Transverse colon (tissue), 4 donors: Measurements from ENCODE around the gene BCL11B. TPM values are rescaled to one million over a fixed set of nuclear protein-coding genes. Genes with fewer than 3 reads are reported as not detected.

ENCODE experiments used
- DNase-seq: peaks from one replicate; pipeline ENCODE4 v3.0.0-alpha.2; 2019
- H3K27ac ChIP-seq, 4 donors: fragments of 200-600 bp; sonication (generic); 2 replicates each; pipeline ENCODE4 v1.5.1; 2016 to 2018; ENCODE audit warnings: inconsistent platforms in 4 of 4
- H3K27me3 ChIP-seq: fragments of 200-600 bp; sonication (generic); 2 replicates; pipeline ENCODE4 v1.5.1; 2017; ENCODE audit warnings: inconsistent platforms
- H3K36me3 ChIP-seq, 4 donors: fragments of 200-600 bp; sonication (generic); 2 replicates each; pipeline ENCODE4 v1.5.1; 2017 to 2019; ENCODE audit warnings: inconsistent platforms in 4 of 4
- H3K4me1 ChIP-seq, 4 donors: fragments of 200-600 bp; sonication (generic); 2 replicates each; pipeline ENCODE4 v1.5.1; 2017 to 2020; ENCODE audit warnings: inconsistent platforms in 4 of 4
- H3K4me3 ChIP-seq, 4 donors: fragments of 200-600 bp; sonication (generic); 1 replicate in 1 of 4; 2 replicates in 3 of 4; pipeline versions ENCODE4 v1.5.1 to v1.6.1; 2017 to 2019; ENCODE audit warnings: inconsistent platforms in 4 of 4
- H3K9me3 ChIP-seq, 2 donors: fragments of 200-600 bp; sonication (generic); 2 replicates each; pipeline ENCODE4 v1.5.1; 2017 to 2019; ENCODE audit warnings: inconsistent platforms in 2 of 2
- EP300 ChIP-seq: sonication (generic); formaldehyde crosslinking; IDR thresholded peaks from one replicate; pipeline ENCODE4 v1.6.1; 2017; ENCODE audit warnings: antibody characterized with exemption, low read depth
- POLR2A ChIP-seq: fragments of 450-650 bp; IDR thresholded peaks from one replicate; pipeline ENCODE4 v1.6.1; 2016; ENCODE audit warnings: antibody characterized with exemption, mild to moderate bottlenecking, moderate library complexity
- POLR2AphosphoS5 ChIP-seq, 3 donors: sonication (generic); formaldehyde crosslinking; IDR thresholded peaks; one replicate each; pipeline ENCODE4 v1.6.1; 2016; ENCODE audit warnings: antibody characterized with exemption in 3 of 3
- WGBS, 2 donors: methylation state at CpG; one replicate each; pipeline ENCODE4 v1.1.5; 2018; ENCODE audit warnings: low coverage in 1 of 2; 5-methylcytosine and 5-hydroxymethylcytosine counted together
- in situ Hi-C, 4 donors: fragments of 200-750 bp; cut with MboI; loops; one replicate each; pipeline versions ENCODE4 v1.15.0 to v1.15.1; 2017; ENCODE audit warnings: low sequenced_read_pairs in 3 of 4, low pct_ligation_motif_present in 1 of 4, low pct_unique_long_range_greater_than_20kb in 1 of 4
- intact Hi-C: fragments of 100-400 bp; cut with DNase I; formaldehyde crosslinking; loops from one replicate; pipeline ENCODE4 v1.15.1; 2023; ENCODE audit warnings: low total_unique reads
- total RNA-seq, 4 donors: library from RNA; depleted of rRNA; stranded (reverse); fragments of >200 nt; gene quantifications; one replicate each; pipeline ENCODE4 v1.1.0, GENCODE V29; 2016
- TF ChIP-seq, protein P1 (sequence below), 5 experiments: fragments of 200-600 bp in 3 of 5; fragments of 450-650 bp in 2 of 5; sonication (generic) in 3 of 5; IDR thresholded peaks; 1 replicate in 2 of 5; 2 replicates in 3 of 5; pipeline ENCODE4 v1.5.1; 2016 to 2017; ENCODE audit warnings: antibody characterized with exemption in 5 of 5, inconsistent platforms in 3 of 5, mild to moderate bottlenecking in 2 of 5, moderate library complexity in 1 of 5

Gene BCL11B
- total RNA-seq, 4 donors from 2014 or later: 0.37 to 4.8 (median 3.7) TPM

DNA sequence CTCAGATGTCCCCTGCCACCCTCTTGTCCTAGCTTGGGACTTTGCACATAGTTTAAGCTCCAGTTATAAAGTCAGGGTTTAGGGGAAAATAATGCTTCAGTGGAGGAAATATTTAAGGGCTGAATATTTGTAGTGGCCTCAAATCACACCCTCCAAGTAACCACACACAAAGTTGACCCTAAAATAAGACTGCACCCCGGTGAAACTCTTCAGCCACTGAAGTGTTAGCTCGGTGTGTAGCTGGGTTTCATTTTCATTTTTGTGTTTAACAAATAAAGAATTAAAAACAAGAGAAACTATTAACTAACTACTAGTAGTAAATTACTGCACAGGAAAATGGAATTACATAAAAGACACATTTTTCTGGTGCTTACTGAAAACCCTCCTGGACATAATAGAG lies 14.8 kb upstream of the BCL11B start:
- no peak overlapping the region for H3K4me3 ChIP-seq
- no peaks in the 10 kb centered on the region for H3K4me1 ChIP-seq
- no peaks in the 10 kb centered on the region for H3K36me3 ChIP-seq
- in situ Hi-C loops: no loop called here
- intact Hi-C loops: no loop called here
- no peaks in the 10 kb centered on the region for H3K27me3 ChIP-seq
- TF ChIP-seq POLR2A: no peak
- TF ChIP-seq, protein P1, sequence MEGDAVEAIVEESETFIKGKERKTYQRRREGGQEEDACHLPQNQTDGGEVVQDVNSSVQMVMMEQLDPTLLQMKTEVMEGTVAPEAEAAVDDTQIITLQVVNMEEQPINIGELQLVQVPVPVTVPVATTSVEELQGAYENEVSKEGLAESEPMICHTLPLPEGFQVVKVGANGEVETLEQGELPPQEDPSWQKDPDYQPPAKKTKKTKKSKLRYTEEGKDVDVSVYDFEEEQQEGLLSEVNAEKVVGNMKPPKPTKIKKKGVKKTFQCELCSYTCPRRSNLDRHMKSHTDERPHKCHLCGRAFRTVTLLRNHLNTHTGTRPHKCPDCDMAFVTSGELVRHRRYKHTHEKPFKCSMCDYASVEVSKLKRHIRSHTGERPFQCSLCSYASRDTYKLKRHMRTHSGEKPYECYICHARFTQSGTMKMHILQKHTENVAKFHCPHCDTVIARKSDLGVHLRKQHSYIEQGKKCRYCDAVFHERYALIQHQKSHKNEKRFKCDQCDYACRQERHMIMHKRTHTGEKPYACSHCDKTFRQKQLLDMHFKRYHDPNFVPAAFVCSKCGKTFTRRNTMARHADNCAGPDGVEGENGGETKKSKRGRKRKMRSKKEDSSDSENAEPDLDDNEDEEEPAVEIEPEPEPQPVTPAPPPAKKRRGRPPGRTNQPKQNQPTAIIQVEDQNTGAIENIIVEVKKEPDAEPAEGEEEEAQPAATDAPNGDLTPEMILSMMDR (IDR thresholded peaks at IDR 0.05): no peak
- no peak for TF ChIP-seq EP300
- no peak for TF ChIP-seq POLR2AphosphoS5 (IDR thresholded peaks at IDR 0.05)
- H3K9me3 ChIP-seq: no peaks in the 10 kb centered on the region
- no peak for DNase-seq
- no peak overlapping the region for H3K27ac ChIP-seq
- WGBS, 2 donors: 40 to 42% methylated on average over 1 to 2 of the region's 2 CpGs

DNA sequence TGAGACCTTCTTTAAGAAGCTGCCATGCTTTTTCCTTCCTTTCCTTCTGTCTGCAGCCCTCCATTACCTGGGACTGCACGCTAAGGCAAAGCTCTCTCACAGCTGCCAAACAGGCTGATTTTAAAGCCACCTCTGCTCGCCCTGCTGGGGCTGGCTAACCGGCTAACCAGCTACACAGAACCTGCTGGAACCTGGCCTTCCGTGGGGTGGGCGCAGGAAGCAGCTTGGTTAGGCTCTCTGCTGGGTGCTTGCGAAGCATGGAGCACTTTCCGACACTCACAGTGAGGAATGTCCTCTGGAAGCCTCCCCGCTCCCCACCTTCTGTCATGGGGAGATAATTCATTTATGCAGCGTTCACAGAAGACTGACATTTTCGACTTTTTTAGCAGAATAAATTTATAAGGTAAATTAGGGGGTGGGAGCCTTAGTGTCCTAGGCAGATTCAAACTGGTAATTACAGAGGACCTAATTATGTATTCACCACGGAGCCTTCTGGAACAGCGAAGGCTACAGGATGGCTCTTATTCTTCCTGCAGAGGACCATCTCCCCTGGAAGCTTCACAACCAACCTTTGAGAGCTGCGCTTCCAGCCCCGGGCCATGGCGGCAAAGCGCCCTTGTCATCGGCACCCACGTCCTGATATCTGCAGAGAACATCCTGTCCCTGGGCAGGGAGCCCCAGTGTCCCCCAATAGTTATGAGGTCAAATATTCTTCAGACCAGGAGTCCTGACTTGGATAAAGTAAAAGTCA lies 12.4 kb upstream of the BCL11B start:
- TF ChIP-seq POLR2AphosphoS5 (IDR thresholded peaks at IDR 0.05) (no peak), POLR2A (no peak), EP300 (no peak)
- TF ChIP-seq, protein P1 (IDR thresholded peaks at IDR 0.05): no peak
- no peak overlapping the region for H3K27ac ChIP-seq
- no peaks in the 10 kb centered on the region for H3K36me3 ChIP-seq
- H3K4me3 ChIP-seq: no peak overlapping the region
- intact Hi-C loops (no loop called here), in situ Hi-C loops (no loop called here)
- no peaks in the 10 kb centered on the region for H3K27me3 ChIP-seq
- no peak for DNase-seq
- WGBS, 2 donors: 78% methylated on average over 18 of the region's 18 CpGs; no CpG with 5 or more reads in 1 of the 2 donors
- no peaks in the 10 kb centered on the region for H3K9me3 ChIP-seq
- H3K4me1 ChIP-seq: no peaks in the 10 kb centered on the region

DNA sequence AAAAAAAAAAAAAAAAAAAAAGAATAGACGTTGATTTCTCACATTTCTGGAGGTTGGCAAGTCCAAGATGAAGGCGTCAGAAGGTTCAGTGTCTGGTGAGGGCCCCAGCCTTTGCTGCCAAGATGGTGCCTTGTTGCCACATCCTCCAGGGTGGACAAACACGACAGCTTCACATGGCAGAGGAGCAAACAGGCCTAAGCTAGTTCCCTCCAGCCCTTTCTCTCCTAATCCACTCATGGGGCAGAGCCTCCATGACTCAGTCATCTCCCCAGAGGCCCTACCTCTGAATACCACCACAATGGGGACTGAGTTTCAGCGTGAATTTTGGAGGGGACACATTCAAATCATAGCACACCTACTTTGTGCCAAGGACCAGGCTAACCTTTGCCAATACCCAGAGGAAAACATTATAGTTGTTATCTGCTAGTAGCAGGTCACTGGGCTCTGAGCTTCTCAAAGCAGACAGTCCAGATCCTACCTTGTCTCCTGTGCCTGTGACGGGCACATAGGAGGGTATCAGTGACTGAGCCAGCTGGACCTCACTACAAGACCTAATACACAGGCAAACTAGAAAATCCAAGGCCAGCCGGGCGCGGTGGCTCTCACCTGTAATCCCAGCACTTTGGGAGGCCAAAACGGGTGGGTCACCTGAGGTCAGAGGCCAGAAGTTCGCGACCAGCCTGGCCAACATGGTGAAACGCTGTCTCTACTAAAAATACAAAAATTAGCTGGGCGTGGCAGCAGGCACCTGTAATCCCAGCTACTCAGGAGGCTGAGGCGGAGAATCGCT lies 10.5 kb upstream of the BCL11B start:
- no peaks in the 10 kb centered on the region for H3K36me3 ChIP-seq
- no peaks in the 10 kb centered on the region for H3K27me3 ChIP-seq
- no peak overlapping the region for H3K27ac ChIP-seq
- WGBS, 2 donors: 83 to 85% methylated on average over 2 to 15 of the region's 15 CpGs
- H3K4me3 ChIP-seq: no peak overlapping the region
- in situ Hi-C loops: no loop called here
- intact Hi-C loops: no loop called here
- no peaks in the 10 kb centered on the region for H3K4me1 ChIP-seq
- DNase-seq: no peak
- H3K9me3 ChIP-seq: no peaks in the 10 kb centered on the region
- TF ChIP-seq EP300: no peak
- TF ChIP-seq POLR2A: no peak
- TF ChIP-seq POLR2AphosphoS5 (IDR thresholded peaks at IDR 0.05): no peak

DNA sequence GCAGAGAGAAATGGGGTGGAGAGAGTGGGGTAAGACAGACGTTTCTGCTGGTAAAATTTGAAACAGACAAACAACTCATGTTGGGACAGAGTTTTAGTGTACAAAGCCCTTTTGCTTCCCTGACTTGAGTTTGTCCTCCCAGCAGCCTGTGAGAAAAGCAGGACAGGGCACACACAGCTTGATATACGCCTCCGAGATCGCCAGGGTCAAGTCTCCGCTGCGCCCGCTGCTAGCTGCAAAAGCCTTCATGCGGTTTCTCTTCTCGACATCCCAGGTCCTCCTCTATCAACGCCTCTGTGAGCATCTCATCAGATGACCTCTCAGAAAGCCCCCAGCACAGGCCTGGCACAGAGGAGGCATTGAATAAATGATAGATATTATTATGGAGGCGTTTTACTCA lies 9.4 kb upstream of the BCL11B start:
- no peak for DNase-seq
- Histone ChIP-seq H3K4me1 (no peaks in the 10 kb centered on the region), H3K27me3 (peaks cover 3% of the 10 kb centered on the region), H3K9me3 (no peaks in the 10 kb centered on the region), H3K4me3 (no peak overlapping the region), H3K36me3 (no peaks in the 10 kb centered on the region), H3K27ac (no peak overlapping the region)
- intact Hi-C loops: no loop called here
- 78% methylated on average over 1 to 11 of the region's 11 CpGs for WGBS, 2 donors
- in situ Hi-C loops: no loop called here
- TF ChIP-seq EP300 (no peak), POLR2AphosphoS5 (IDR thresholded peaks at IDR 0.05) (no peak), POLR2A (no peak)
- TF ChIP-seq, protein P1 (IDR thresholded peaks at IDR 0.05): no peak
